Measurements from ENCODE around the gene ADRM1.

Gene ADRM1

GRCh38 chr20:62267543-62267942, 35.3 kb upstream of the ADRM1 start:
- Mint-ChIP-seq H3K4me1 (no peaks in the 10 kb centered on the region), H3K36me3 (ENCODE audit: low read depth) (peaks cover 48% of the 10 kb centered on the region), H3K4me3 (no peak overlapping the region), H3K27me3 (ENCODE audit: low read depth) (no peaks in the 10 kb centered on the region), H3K27ac (no peak overlapping the region), H3K9me3 (peaks cover 3% of the 10 kb centered on the region)
- TF ChIP-seq CTCF (IDR thresholded peaks at IDR 0.05; ENCODE audit: unreplicated experiment in 3 of 3) = no peak

GRCh38 chr20:62268228-62268900, 34.4 kb upstream of the ADRM1 start:
- no peak overlapping the region for H3K27ac Mint-ChIP-seq
- no peak for TF ChIP-seq CTCF (IDR thresholded peaks at IDR 0.05; ENCODE audit: unreplicated experiment in 3 of 3)
- H3K4me1 Mint-ChIP-seq = peaks cover 2% of the 10 kb centered on the region
- H3K27me3 Mint-ChIP-seq (ENCODE audit: low read depth) = no peaks in the 10 kb centered on the region
- peaks cover 3% of the 10 kb centered on the region for H3K9me3 Mint-ChIP-seq
- H3K36me3 Mint-ChIP-seq (ENCODE audit: low read depth) = peaks cover 54% of the 10 kb centered on the region
- no peak overlapping the region for H3K4me3 Mint-ChIP-seq

GRCh38 chr20:62269378-62269777, 33.4 kb upstream of the ADRM1 start:
- peaks cover 53% of the 10 kb centered on the region for H3K36me3 Mint-ChIP-seq (ENCODE audit: low read depth)
- H3K4me1 Mint-ChIP-seq = peaks cover 8% of the 10 kb centered on the region
- H3K27me3 Mint-ChIP-seq (ENCODE audit: low read depth) = no peaks in the 10 kb centered on the region
- H3K27ac Mint-ChIP-seq = no peak overlapping the region
- no peak overlapping the region for H3K4me3 Mint-ChIP-seq
- TF ChIP-seq CTCF (IDR thresholded peaks at IDR 0.05; ENCODE audit: unreplicated experiment in 3 of 3) = no peak
- peaks cover 3% of the 10 kb centered on the region for H3K9me3 Mint-ChIP-seq

- H3K9me3 Mint-ChIP-seq = peaks cover 3% of the 10 kb centered on the region
- no peaks in the 10 kb centered on the region for H3K27me3 Mint-ChIP-seq (ENCODE audit: low read depth)
- TF ChIP-seq CTCF (IDR thresholded peaks at IDR 0.05; ENCODE audit: unreplicated experiment in 3 of 3) = no peak
- H3K4me3 Mint-ChIP-seq = no peak overlapping the region
- H3K27ac Mint-ChIP-seq = no peak overlapping the region
- peaks cover 53% of the 10 kb centered on the region for H3K36me3 Mint-ChIP-seq (ENCODE audit: low read depth)
- peaks cover 13% of the 10 kb centered on the region for H3K4me1 Mint-ChIP-seq
These were observed 32.9 kb upstream of the ADRM1 start for GRCh38 chr20:62269871-62270270.

- no peak overlapping the region for H3K27ac Mint-ChIP-seq
- H3K27me3 Mint-ChIP-seq (ENCODE audit: low read depth) = no peaks in the 10 kb centered on the region
- H3K9me3 Mint-ChIP-seq = no peaks in the 10 kb centered on the region
- peaks cover 14% of the 10 kb centered on the region for H3K4me1 Mint-ChIP-seq
- peaks cover 39% of the 10 kb centered on the region for H3K36me3 Mint-ChIP-seq (ENCODE audit: low read depth)
- TF ChIP-seq CTCF (IDR thresholded peaks at IDR 0.05; ENCODE audit: unreplicated experiment in 3 of 3) = no peak
- H3K4me3 Mint-ChIP-seq = no peak overlapping the region
These were observed 30.6 kb upstream of the ADRM1 start for GRCh38 chr20:62272200-62272599.

- Mint-ChIP-seq H3K27ac (no peak overlapping the region), H3K36me3 (ENCODE audit: low read depth) (peaks cover 43% of the 10 kb centered on the region), H3K4me1 (peaks cover 14% of the 10 kb centered on the region), H3K4me3 (no peak overlapping the region), H3K9me3 (no peaks in the 10 kb centered on the region), H3K27me3 (ENCODE audit: low read depth) (no peaks in the 10 kb centered on the region)
- TF ChIP-seq CTCF (IDR thresholded peaks at IDR 0.05; ENCODE audit: unreplicated experiment in 3 of 3) = no peak
These were observed 29.4 kb upstream of the ADRM1 start for GRCh38 chr20:62273416-62273815.

Measured in nephron (organoid).